ENCODE measurements around the gene CHST4. TPM values are rescaled to one million over a fixed set of nuclear protein-coding genes. Genes with fewer than 3 reads are reported as not detected.
A peak's percentile ranks its signal among the peaks of the same experiment; 100 is the strongest.

The CHST4 gene
- total and polyA plus RNA-seq, 9 of the 15 experiments (the other 6 are each of a cell fraction or from before 2014, with no cell fraction given) = 0.07 TPM; not detected in 8

DNA sequence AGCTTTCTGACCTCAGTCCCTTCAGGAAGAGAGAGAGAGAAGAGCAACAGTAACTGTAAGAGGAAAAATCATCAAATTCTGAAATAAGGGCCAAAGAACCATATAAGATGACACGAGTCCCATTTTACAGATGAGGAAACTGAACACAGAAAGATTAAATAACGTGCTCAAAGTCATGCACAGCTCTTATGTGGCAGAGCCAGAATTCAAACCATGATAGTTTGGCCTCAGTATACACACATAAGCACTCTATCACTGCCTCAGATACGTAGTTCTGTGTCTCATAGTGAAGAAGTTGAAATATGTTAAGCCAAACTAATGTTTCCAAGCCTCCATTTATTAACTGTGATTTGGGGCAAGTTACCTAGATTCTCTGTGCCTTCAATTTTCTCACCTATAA is 35.2 kb upstream of the CHST4 start:
- ATAC-seq (no peak; the same call in 2 of the 3 replicates), FAIRE-seq (peak; percentile 51), DNase-seq (ENCODE audit: extremely low read depth in 1 of 4, low spot score in 3 of 4) (no peak)
- H3K9me3 ChIP-seq (replicated peaks; ENCODE audit: control insufficient read depth, insufficient read depth, low read depth, low read length) = no peaks in the 10 kb centered on the region; the same call in none of the 2 replicates
- intact Hi-C loops (cut with micrococcal nuclease) (no loop called here), in situ Hi-C loops (cut with MboI) (no loop called here)
- no peak overlapping the region for H3K4me3 ChIP-seq
- H4K20me1 ChIP-seq (replicated peaks; ENCODE audit: control insufficient read depth, insufficient read depth, low read length) = no peaks in the 10 kb centered on the region
- H3K4me2 ChIP-seq (ENCODE audit: insufficient read depth, low read length) = no peak overlapping the region
- no peaks in the 10 kb centered on the region; the same call in 2 of the 3 replicates for H3K36me3 ChIP-seq (ENCODE audit: control insufficient read depth, insufficient read depth, low read length)
- no peaks in the 10 kb centered on the region for H3K27me3 ChIP-seq (ENCODE audit: control insufficient read depth in 2 of 2, insufficient read depth in 2 of 2, low read length in 2 of 2)
- peak overlapping the region; percentile 58 for H2AFZ ChIP-seq (ENCODE audit: low read depth, low read length)
- H3K27ac ChIP-seq (ENCODE audit: extremely low read depth, low read depth, low read length) = 0 out of 3 replicates have a peak overlapping the region, but pooled peaks have one; percentile 4
- H3K9ac ChIP-seq (ENCODE audit: insufficient read depth in 1 of 2, low read depth in 2 of 2, low read length in 2 of 2) = no peak overlapping the region
- ChIA-PET CTCF (ENCODE audit: low intra/inter-chr PET ratio) (no interaction called here), POLR2A (no interaction called here)
- H3K9me1 ChIP-seq (ENCODE audit: control insufficient read depth, insufficient read depth, low read length) = no peaks in the 10 kb centered on the region
- BruUV-seq (replicated peaks) = no TSS peak
- H3K79me2 ChIP-seq (ENCODE audit: control insufficient read depth, insufficient read depth, low read length) = no peaks in the 10 kb centered on the region
- WGBS (ENCODE audit: insufficient coverage, low coverage, missing lambda C conversion rate) = 58% methylated on average over 3 of the region's 3 CpGs
- peaks cover 15 to 25% of the 10 kb centered on the region in 2 experiments for H3K4me1 ChIP-seq (replicated peaks in 1 of 2; ENCODE audit: control insufficient read depth in 2 of 2, insufficient read depth in 2 of 2, low read length in 2 of 2)
- TF ChIP-seq STAT5A (IDR thresholded peaks at IDR 0.05; ENCODE audit: borderline replicate concordance, low read length) (no peak), FOSL1 (tag; conservative IDR thresholded peaks at IDR 0.05) (no peak), BCOR (IDR thresholded peaks at IDR 0.05) (peak; percentile 73), U2AF2 (optimal IDR thresholded peaks at IDR 0.05; ENCODE audit: low read depth, low read length) (no peak), XRCC4 (IDR thresholded peaks at IDR 0.05; ENCODE audit: extremely low read depth, insufficient read depth, insufficient read length) (no peak), CHCHD3 (CRISPR knock-in tag; IDR thresholded peaks at IDR 0.05) (no peak), ZFP30 (CRISPR knock-in tag; IDR thresholded peaks at IDR 0.05; ENCODE audit: borderline replicate concordance) (no peak), ZNF165 (CRISPR knock-in tag; IDR thresholded peaks at IDR 0.05; ENCODE audit: borderline replicate concordance) (no peak), EP300 (IDR thresholded peaks at IDR 0.05; ENCODE audit: low read length) (no peak), RBM25 (IDR thresholded peaks at IDR 0.05; ENCODE audit: low read depth, low read length, severe bottlenecking) (peak; percentile 94)
- TF ChIP-seq, protein P1, sequence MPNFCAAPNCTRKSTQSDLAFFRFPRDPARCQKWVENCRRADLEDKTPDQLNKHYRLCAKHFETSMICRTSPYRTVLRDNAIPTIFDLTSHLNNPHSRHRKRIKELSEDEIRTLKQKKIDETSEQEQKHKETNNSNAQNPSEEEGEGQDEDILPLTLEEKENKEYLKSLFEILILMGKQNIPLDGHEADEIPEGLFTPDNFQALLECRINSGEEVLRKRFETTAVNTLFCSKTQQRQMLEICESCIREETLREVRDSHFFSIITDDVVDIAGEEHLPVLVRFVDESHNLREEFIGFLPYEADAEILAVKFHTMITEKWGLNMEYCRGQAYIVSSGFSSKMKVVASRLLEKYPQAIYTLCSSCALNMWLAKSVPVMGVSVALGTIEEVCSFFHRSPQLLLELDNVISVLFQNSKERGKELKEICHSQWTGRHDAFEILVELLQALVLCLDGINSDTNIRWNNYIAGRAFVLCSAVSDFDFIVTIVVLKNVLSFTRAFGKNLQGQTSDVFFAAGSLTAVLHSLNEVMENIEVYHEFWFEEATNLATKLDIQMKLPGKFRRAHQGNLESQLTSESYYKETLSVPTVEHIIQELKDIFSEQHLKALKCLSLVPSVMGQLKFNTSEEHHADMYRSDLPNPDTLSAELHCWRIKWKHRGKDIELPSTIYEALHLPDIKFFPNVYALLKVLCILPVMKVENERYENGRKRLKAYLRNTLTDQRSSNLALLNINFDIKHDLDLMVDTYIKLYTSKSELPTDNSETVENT (CRISPR knock-in tag; IDR thresholded peaks at IDR 0.05) = no peak
- TF ChIP-seq, protein P2, sequence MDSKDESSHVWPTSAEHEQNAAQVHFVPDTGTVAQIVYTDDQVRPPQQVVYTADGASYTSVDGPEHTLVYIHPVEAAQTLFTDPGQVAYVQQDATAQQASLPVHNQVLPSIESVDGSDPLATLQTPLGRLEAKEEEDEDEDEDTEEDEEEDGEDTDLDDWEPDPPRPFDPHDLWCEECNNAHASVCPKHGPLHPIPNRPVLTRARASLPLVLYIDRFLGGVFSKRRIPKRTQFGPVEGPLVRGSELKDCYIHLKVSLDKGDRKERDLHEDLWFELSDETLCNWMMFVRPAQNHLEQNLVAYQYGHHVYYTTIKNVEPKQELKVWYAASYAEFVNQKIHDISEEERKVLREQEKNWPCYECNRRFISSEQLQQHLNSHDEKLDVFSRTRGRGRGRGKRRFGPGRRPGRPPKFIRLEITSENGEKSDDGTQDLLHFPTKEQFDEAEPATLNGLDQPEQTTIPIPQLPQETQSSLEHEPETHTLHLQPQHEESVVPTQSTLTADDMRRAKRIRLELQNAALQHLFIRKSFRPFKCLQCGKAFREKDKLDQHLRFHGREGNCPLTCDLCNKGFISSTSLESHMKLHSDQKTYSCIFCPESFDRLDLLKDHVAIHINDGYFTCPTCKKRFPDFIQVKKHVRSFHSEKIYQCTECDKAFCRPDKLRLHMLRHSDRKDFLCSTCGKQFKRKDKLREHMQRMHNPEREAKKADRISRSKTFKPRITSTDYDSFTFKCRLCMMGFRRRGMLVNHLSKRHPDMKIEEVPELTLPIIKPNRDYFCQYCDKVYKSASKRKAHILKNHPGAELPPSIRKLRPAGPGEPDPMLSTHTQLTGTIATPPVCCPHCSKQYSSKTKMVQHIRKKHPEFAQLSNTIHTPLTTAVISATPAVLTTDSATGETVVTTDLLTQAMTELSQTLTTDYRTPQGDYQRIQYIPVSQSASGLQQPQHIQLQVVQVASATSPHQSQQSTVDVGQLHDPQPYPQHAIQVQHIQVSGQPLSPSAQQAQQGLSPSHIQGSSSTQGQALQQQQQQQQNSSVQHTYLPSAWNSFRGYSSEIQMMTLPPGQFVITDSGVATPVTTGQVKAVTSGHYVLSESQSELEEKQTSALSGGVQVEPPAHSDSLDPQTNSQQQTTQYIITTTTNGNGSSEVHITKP (IDR thresholded peaks at IDR 0.05; ENCODE audit: partially characterized antibody) = no peak
- TF ChIP-seq, protein P3, sequence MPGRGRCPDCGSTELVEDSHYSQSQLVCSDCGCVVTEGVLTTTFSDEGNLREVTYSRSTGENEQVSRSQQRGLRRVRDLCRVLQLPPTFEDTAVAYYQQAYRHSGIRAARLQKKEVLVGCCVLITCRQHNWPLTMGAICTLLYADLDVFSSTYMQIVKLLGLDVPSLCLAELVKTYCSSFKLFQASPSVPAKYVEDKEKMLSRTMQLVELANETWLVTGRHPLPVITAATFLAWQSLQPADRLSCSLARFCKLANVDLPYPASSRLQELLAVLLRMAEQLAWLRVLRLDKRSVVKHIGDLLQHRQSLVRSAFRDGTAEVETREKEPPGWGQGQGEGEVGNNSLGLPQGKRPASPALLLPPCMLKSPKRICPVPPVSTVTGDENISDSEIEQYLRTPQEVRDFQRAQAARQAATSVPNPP (IDR thresholded peaks at IDR 0.05; ENCODE audit: borderline replicate concordance, insufficient read depth, insufficient read length) = no peak
- TF ChIP-seq, protein P4, sequence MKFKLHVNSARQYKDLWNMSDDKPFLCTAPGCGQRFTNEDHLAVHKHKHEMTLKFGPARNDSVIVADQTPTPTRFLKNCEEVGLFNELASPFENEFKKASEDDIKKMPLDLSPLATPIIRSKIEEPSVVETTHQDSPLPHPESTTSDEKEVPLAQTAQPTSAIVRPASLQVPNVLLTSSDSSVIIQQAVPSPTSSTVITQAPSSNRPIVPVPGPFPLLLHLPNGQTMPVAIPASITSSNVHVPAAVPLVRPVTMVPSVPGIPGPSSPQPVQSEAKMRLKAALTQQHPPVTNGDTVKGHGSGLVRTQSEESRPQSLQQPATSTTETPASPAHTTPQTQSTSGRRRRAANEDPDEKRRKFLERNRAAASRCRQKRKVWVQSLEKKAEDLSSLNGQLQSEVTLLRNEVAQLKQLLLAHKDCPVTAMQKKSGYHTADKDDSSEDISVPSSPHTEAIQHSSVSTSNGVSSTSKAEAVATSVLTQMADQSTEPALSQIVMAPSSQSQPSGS (CRISPR knock-in tag; IDR thresholded peaks at IDR 0.05) = no peak

Data from K562 (cell line).